Measurements from ENCODE around the gene INSL3. TPM values are rescaled to one million over a fixed set of nuclear protein-coding genes. Genes with fewer than 3 reads are reported as not detected.

Gene INSL3
- total RNA-seq, 4 donors from 2014 or later = not detected

- H3K27me3 ChIP-seq = peaks cover 0 to 10% (median 0%) of the 10 kb centered on the region in 4 donors
- H3K36me3 ChIP-seq = no peaks in the 10 kb centered on the region
- H3K27ac ChIP-seq (replicated peaks in 1 of 4) = no peak overlapping the region
- no peak for DNase-seq (ENCODE audit: extremely low spot score)
- intact Hi-C loops (cut with DNase I) = loop anchor here (5.0 kb wide), 2 partner anchors 64 to 154 kb away; no protein-coding TSS in a partner anchor
- WGBS = 19% methylated on average over 21 of the region's 29 CpGs
- no peaks in the 10 kb centered on the region for H3K9me3 ChIP-seq
- peak overlapping the region; percentile 20 to 44 (median 28) for H3K4me3 ChIP-seq
- peaks cover 6 to 10% (median 9%) of the 10 kb centered on the region in 4 donors for H3K4me1 ChIP-seq
- TF ChIP-seq CTCF (IDR thresholded peaks at IDR 0.05) (peak; percentile 71 to 86 (median 73)), POLR2AphosphoS5 (IDR thresholded peaks at IDR 0.05) (no peak)
These were observed 54.7 kb downstream of the INSL3 start for GRCh38 chr19:17766543-17767131.

Small RNA genes within 50 kb of the gene (small RNA-seq; reads per million reads assigned to genes)
- 0 reads per million in 3 donors for gene SNORA68

Other genes with a start within 250 kb of the INSL3 start
- under 1 TPM; under 0.01 to 0.23 (median 0.18) TPM for gene UNC13A, start 133.2 kb downstream of the INSL3 start, total RNA-seq
- 10 to 100 TPM; 24.1 to 50.9 (median 35.9) TPM for gene MAP1S, start 102.0 kb downstream of the INSL3 start, total RNA-seq
- 1 to 10 TPM; 1.6 to 2.9 (median 1.9) TPM for gene FCHO1, start 70.0 kb downstream of the INSL3 start, total RNA-seq
- under 1 TPM; 0.33 to 0.84 (median 0.62) TPM for gene B3GNT3, start 26.4 kb downstream of the INSL3 start, total RNA-seq
- 1 to 10 TPM; 2.1 to 8.9 (median 3.4) TPM for gene JAK3, start 26.5 kb upstream of the INSL3 start, total RNA-seq
- 1,000 to 10,000 TPM; 1,042 to 1,624 (median 1,374) TPM for gene RPL18A, start 38.4 kb upstream of the INSL3 start, total RNA-seq
- under 1 TPM in 1 of 4 donors, not detected in 3; 0.17 TPM for gene SLC5A5, start 50.4 kb upstream of the INSL3 start, total RNA-seq
- 10 to 100 TPM; 51.2 to 97.4 (median 74.3) TPM for gene CCDC124, start 111.5 kb upstream of the INSL3 start, total RNA-seq
- under 1 TPM in 2 of 4 donors, not detected in 2; 0.17 to 0.23 TPM for gene KCNN1, start 145.6 kb upstream of the INSL3 start, total RNA-seq
- gene ARRDC2, start 186.7 kb upstream of the INSL3 start, total RNA-seq = 10 to 100 TPM; 30.6 to 69.2 (median 62.5) TPM